ENCODE measurements around the gene PKD2. TPM values are rescaled to one million over a fixed set of nuclear protein-coding genes. Genes with fewer than 3 reads are reported as not detected.

The PKD2 gene
- total and polyA plus RNA-seq, 2 donors (not counting 1 experiment from before 2014, with no cell fraction given), result 1.8 to 5.8 TPM

DNA sequence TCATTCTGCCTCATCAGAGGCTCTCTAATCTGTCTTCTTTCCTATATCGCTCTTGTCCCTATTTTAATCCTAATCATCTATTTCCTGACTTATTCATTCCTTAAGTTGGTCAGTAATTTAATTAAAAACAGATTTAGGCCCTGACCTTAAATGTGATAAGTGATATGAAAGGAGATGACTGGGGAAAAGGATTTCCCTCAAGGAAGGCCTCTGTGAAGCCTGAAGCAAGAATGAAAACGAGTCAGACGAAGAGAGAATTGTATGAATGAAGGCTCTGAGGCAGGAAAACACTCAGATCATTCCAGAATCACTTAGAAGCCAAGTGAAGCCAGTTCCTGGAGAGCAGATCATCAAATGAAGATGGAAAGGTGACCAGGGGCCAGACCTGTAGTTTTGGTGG lies 22.1 kb downstream of the PKD2 start:
- H3K4me3 ChIP-seq (ENCODE audit: control extremely low read depth in 1 of 5, extremely low read depth in 1 of 5, insufficient read depth in 1 of 5, low read depth in 2 of 5, low read length in 4 of 5), result no peak overlapping the region
- no peak overlapping the region for H3K4me2 ChIP-seq (replicated peaks; ENCODE audit: low read depth, low read length, poor library complexity, severe bottlenecking)
- ChIA-PET CTCF (interaction anchor here (4.5 kb wide), 1 partner anchor 183 kb away, joined by 105 read pairs; no protein-coding TSS in a partner anchor), POLR2A (no interaction called here)
- H3K4me1 Mint-ChIP-seq, result no peaks in the 10 kb centered on the region
- H3K79me2 ChIP-seq (ENCODE audit: control insufficient read depth, insufficient read depth, low read length), result no peaks in the 10 kb centered on the region
- DNase-seq (no peak), ATAC-seq (ENCODE audit: low read depth) (no peak)
- peaks cover 2 to 18% (median 6%) of the 10 kb centered on the region in 3 donors for H3K9me3 ChIP-seq (ENCODE audit: control extremely low read depth in 1 of 3, control insufficient read depth in 2 of 3, insufficient read depth in 1 of 3, low read length in 2 of 3)
- WGBS (ENCODE audit: insufficient coverage), result 100% methylated on average over 1 of the region's 3 CpGs
- H3K27ac ChIP-seq (ENCODE audit: low read length in 2 of 2), result no peak overlapping the region
- no peak overlapping the region for H3K9ac ChIP-seq (ENCODE audit: low read length)
- H3K27ac Mint-ChIP-seq, result no peak overlapping the region
- H4K20me1 ChIP-seq (ENCODE audit: control insufficient read depth, insufficient read depth, low read length, poor library complexity, severe bottlenecking), result no peaks in the 10 kb centered on the region
- TF ChIP-seq, protein P1, sequence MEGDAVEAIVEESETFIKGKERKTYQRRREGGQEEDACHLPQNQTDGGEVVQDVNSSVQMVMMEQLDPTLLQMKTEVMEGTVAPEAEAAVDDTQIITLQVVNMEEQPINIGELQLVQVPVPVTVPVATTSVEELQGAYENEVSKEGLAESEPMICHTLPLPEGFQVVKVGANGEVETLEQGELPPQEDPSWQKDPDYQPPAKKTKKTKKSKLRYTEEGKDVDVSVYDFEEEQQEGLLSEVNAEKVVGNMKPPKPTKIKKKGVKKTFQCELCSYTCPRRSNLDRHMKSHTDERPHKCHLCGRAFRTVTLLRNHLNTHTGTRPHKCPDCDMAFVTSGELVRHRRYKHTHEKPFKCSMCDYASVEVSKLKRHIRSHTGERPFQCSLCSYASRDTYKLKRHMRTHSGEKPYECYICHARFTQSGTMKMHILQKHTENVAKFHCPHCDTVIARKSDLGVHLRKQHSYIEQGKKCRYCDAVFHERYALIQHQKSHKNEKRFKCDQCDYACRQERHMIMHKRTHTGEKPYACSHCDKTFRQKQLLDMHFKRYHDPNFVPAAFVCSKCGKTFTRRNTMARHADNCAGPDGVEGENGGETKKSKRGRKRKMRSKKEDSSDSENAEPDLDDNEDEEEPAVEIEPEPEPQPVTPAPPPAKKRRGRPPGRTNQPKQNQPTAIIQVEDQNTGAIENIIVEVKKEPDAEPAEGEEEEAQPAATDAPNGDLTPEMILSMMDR (IDR thresholded peaks at IDR 0.05), result no peak
- no peak for TF ChIP-seq EZH2 (IDR thresholded peaks at IDR 0.05; ENCODE audit: borderline replicate concordance, insufficient read depth, low read depth, low read length, poor library complexity, severe bottlenecking)
- peaks cover 6% of the 10 kb centered on the region for H3K9me3 Mint-ChIP-seq (ENCODE audit: insufficient read depth)
- no peaks in the 10 kb centered on the region for H3K36me3 ChIP-seq (replicated peaks in 1 of 2; ENCODE audit: control extremely low read depth in 1 of 2, control insufficient read depth in 1 of 2, extremely low read depth in 1 of 2, insufficient read depth in 2 of 2, low read length in 1 of 2)
- H3K27me3 Mint-ChIP-seq, result no peaks in the 10 kb centered on the region
- intact Hi-C loops (cut with micrococcal nuclease), result no loop called here
- H3K4me1 ChIP-seq (ENCODE audit: control insufficient read depth in 2 of 2, insufficient read depth in 2 of 2, low read length in 2 of 2), result no peaks in the 10 kb centered on the region
- H3K27me3 ChIP-seq (replicated peaks in 1 of 4; ENCODE audit: control extremely low read depth in 1 of 4, control insufficient read depth in 3 of 4, insufficient read depth in 4 of 4, low read length in 3 of 4), result no peaks in the 10 kb centered on the region
- no peak overlapping the region for H2AFZ ChIP-seq (ENCODE audit: insufficient read depth, low read depth, low read length, poor library complexity, severe bottlenecking)
- no peak overlapping the region for H3K4me3 Mint-ChIP-seq

DNA sequence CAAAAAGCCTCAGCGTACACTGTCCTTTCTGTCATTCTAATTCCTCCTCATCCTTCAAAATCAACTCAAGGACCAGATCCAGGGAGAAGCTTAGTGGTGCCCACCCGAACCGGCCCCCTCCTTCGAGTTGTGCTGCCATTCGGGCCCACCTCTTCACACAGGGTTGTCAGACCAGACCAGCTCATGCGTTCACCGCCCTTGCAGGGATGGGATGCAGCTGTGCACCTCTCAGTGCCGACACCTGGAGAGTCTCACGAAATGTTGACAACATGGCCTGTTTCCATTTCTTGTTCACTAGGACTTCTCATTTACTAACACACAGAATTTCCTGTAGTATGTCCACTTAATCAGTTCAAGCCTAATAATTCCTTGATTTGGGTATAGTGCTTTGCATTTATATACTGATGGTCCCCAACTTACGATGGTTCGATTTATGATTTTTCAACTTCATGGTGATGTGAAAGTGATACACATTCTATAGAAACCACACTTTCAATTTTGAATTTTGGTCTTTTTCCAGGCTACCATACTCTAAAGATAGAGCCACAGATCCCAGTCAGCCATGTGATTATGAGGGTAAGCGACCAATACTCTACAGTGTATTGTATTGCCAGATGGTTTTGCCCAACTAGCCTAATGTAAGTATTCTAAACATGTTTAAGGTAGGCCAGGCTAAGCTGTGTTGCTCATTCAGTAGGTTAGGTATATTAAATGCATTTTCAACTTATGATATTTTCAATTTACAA lies 23.3 kb downstream of the PKD2 start:
- Mint-ChIP-seq H3K9me3 (ENCODE audit: insufficient read depth) (peaks cover 4% of the 10 kb centered on the region), H3K27ac (no peak overlapping the region), H3K4me1 (no peaks in the 10 kb centered on the region), H3K4me3 (no peak overlapping the region), H3K27me3 (no peaks in the 10 kb centered on the region)
- Histone ChIP-seq H4K20me1 (ENCODE audit: control insufficient read depth, insufficient read depth, low read length, poor library complexity, severe bottlenecking) (no peaks in the 10 kb centered on the region), H3K4me1 (ENCODE audit: control insufficient read depth in 2 of 2, insufficient read depth in 2 of 2, low read length in 2 of 2) (no peaks in the 10 kb centered on the region), H2AFZ (ENCODE audit: insufficient read depth, low read depth, low read length, poor library complexity, severe bottlenecking) (no peak overlapping the region), H3K9me3 (ENCODE audit: control extremely low read depth in 1 of 3, control insufficient read depth in 2 of 3, insufficient read depth in 1 of 3, low read length in 2 of 3) (peaks cover 0 to 8% (median 4%) of the 10 kb centered on the region in 3 donors), H3K27me3 (replicated peaks in 1 of 4; ENCODE audit: control extremely low read depth in 1 of 4, control insufficient read depth in 3 of 4, insufficient read depth in 4 of 4, low read length in 3 of 4) (no peaks in the 10 kb centered on the region), H3K27ac (ENCODE audit: low read length in 2 of 2) (no peak overlapping the region), H3K4me2 (replicated peaks; ENCODE audit: low read depth, low read length, poor library complexity, severe bottlenecking) (no peak overlapping the region), H3K4me3 (ENCODE audit: control extremely low read depth in 1 of 5, extremely low read depth in 1 of 5, insufficient read depth in 1 of 5, low read depth in 2 of 5, low read length in 4 of 5) (no peak overlapping the region), H3K79me2 (ENCODE audit: control insufficient read depth, insufficient read depth, low read length) (no peaks in the 10 kb centered on the region), H3K9ac (ENCODE audit: low read length) (no peak overlapping the region), H3K36me3 (replicated peaks in 1 of 2; ENCODE audit: control extremely low read depth in 1 of 2, control insufficient read depth in 1 of 2, extremely low read depth in 1 of 2, insufficient read depth in 2 of 2, low read length in 1 of 2) (no peaks in the 10 kb centered on the region)
- TF ChIP-seq EZH2 (IDR thresholded peaks at IDR 0.05; ENCODE audit: borderline replicate concordance, insufficient read depth, low read depth, low read length, poor library complexity, severe bottlenecking), result no peak
- TF ChIP-seq, protein P1 (IDR thresholded peaks at IDR 0.05), result no peak
- ChIA-PET CTCF (interaction anchor here (1.2 to 4.5 kb wide), 2 partner anchors 182 to 188 kb away, joined by 3 to 105 read pairs; no protein-coding TSS in a partner anchor), POLR2A (no interaction called here)
- ATAC-seq (ENCODE audit: low read depth) (no peak), DNase-seq (no peak)
- 97% methylated on average over 8 of the region's 12 CpGs for WGBS (ENCODE audit: insufficient coverage)
- intact Hi-C loops (cut with micrococcal nuclease), result loop anchor here (5.0 kb wide), 1 partner anchor 992 kb away; no protein-coding TSS in a partner anchor
